Heart right ventricle (tissue), 16 donors: Measurements from ENCODE around the gene CAPZA2. TPM values are rescaled to one million over a fixed set of nuclear protein-coding genes. Genes with fewer than 3 reads are reported as not detected.

Experiments used
- ATAC-seq, 8 donors: fragments of 200-7000 bp; cut with Tn5 transposase; one replicate each; pipeline ENCODE4 v1.9.1; 2020; ENCODE audit warnings: mild to moderate bottlenecking in 8 of 8, moderate library complexity in 8 of 8, moderate number of reproducible peaks in 1 of 8
- DNase-seq, 2 donors: peaks; one replicate each; pipeline ENCODE4 v3.0.0-alpha.2; 2020
- H3K27ac ChIP-seq, 10 donors: fragments of 200-600 bp; sonication (generic) in 2 of 10; one replicate each; pipeline versions ENCODE4 v1.5.0 to v1.8.0; 2020 to 2022; ENCODE audit warnings: mild to moderate bottlenecking in 3 of 10
- H3K27me3 ChIP-seq, 7 donors: fragments of 200-600 bp; one replicate each; pipeline ENCODE4 v1.8.0; 2021 to 2022; ENCODE audit warnings: mild to moderate bottlenecking in 2 of 7
- H3K36me3 ChIP-seq, 9 donors: fragments of 200-600 bp; sonication (generic) in 1 of 9; one replicate each; pipeline versions ENCODE4 v1.5.0 to v1.8.0; 2020 to 2022; ENCODE audit warnings: mild to moderate bottlenecking in 2 of 9
- H3K4me1 ChIP-seq, 9 donors: fragments of 200-600 bp; sonication (generic) in 1 of 9; one replicate each; pipeline versions ENCODE4 v1.5.0 to v1.8.0; 2020 to 2022; ENCODE audit warnings: mild to moderate bottlenecking in 4 of 9
- H3K4me3 ChIP-seq, 10 donors: fragments of 200-600 bp; sonication (generic) in 2 of 10; one replicate each; pipeline versions ENCODE4 v1.5.0 to v1.8.0; 2020 to 2022; ENCODE audit warnings: mild to moderate bottlenecking in 7 of 10, moderate library complexity in 2 of 10
- H3K9me3 ChIP-seq, 11 donors: fragments of 200-600 bp in 10 of 11; sonication (generic) in 2 of 11; one replicate each; pipeline versions ENCODE4 v1.5.0 to v1.8.0; 2013 to 2022; ENCODE audit warnings: mild to moderate bottlenecking in 2 of 11, control low read depth in 1 of 11, moderate library complexity in 1 of 11
- WGBS, 2 donors: extraction: QIAGEN DNeasy Blood & Tissue Kit; methylation state at CpG; one replicate each; pipeline ENCODE4 v1.1.7; 2013; ENCODE audit warnings: inconsistent platforms in 1 of 2; 5-methylcytosine and 5-hydroxymethylcytosine counted together
- intact Hi-C, 10 donors: fragments of 100-400 bp; cut with DNase I; formaldehyde crosslinking; loops; one replicate each; pipeline versions ENCODE4 v1.11.1 to v1.14.2; 2022
- polyA plus RNA-seq, 2 donors: library from polyadenylated mRNA; stranded (reverse); fragments of 200-250 nt; gene quantifications; one replicate each; pipeline ENCODE4 v1.2.3, GENCODE V29; 2013
- total RNA-seq, 10 donors: library from RNA; stranded (reverse); fragmentation: NEBNext Ultra II Directional in 3 of 10; extraction: Animal tissue kit (Norgen Biotek cat#: 25700) in 3 of 10; gene quantifications; one replicate each; pipeline versions ENCODE4 v1.2.1 to v1.2.4, GENCODE V29; 2021 to 2023
- TF ChIP-seq, protein P1 (sequence below), 9 donors: fragments of 200-600 bp; sonication (generic) in 2 of 9; IDR thresholded peaks; one replicate each; pipeline versions ENCODE4 v1.5.0 to v1.8.0; 2021 to 2022; ENCODE audit warnings: antibody characterized with exemption in 9 of 9, mild to moderate bottlenecking in 5 of 9, moderate library complexity in 1 of 9
- donor health status: Arrhythmogenic right ventricular cardiomyopathy.
- donor health status: ischemic (EF 13 %, LVEDD 7.1; RV severe dilation, severe dysfunction).
- donor health status: healthy with polysubstance abuse.
- donor health status: DM: no; HTN: yes; CAD: no.
- donor health status: DM: no; HTN: no; CAD: no.
- donor health status: ischemic (EF 25% LVEDD 6.9; RV normal size, moderate dysfunction).
- donor health status: ischemic (EF 25% LVEDD 5.7; RV mildly dilated, moderate dysfunction).
- donor health status: healthy.
- donor health status: DM: yes; HTN: yes; CAD: no.
- donor health status: Ischemic cardiomyopathy.
- donor health status: ischemic (EF 35%, LVEDD 5.7; RV mildly dilated, moderate dysfunction).
- donor health status: nonischemic (EF 11% LVEDD 7.7; RV severe dilation, severe dysfunction).
- donor health status: DM: yes; HTN: yes; CAD: no.
- donor health status: PGD.
- donor health status: ischemic (EF 29% LVEDD 5.4; RV normal size, mild dysfunction).
- donor health status: nonischemic (EF 23%, LVEDD 6.1; RV moderate dilation, normal function).

CAPZA2 gene
- total and polyA plus RNA-seq, 12 donors: 39.4 to 416 (median 332) TPM

DNA sequence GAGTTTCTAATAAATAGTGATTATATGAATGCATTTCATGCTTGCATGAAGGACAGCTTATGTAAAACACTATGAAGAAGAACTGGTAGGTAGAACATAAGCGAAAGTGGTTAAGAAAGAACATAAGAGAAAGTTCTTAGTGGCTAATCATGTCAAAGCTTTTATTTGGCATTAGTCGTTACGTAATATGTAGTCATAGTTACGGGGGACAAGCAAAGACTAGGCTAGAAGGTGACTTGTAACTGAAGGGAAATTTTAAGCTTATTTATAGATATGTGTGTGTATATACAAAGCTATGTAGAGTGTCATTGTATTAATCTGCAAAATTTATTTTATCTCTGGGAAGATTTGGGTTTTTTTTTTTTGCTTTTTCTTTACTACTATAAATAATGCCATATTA is 36.9 kb downstream of the CAPZA2 start:
- ATAC-seq: peak in 4 of 8 donors; percentile 31 to 70 (median 46)
- no peaks in the 10 kb centered on the region for H3K27me3 ChIP-seq
- peaks cover 0 to 83% (median 11%) of the 10 kb centered on the region in 9 donors for H3K36me3 ChIP-seq
- intact Hi-C loops: no loop called here
- WGBS, 2 donors: 64 to 78% methylated on average over 4 of the region's 4 CpGs
- peak overlapping the region in 1 of 10 donors; percentile 49 for H3K27ac ChIP-seq
- no peak for DNase-seq
- H3K9me3 ChIP-seq: peaks cover 0 to 7% (median 0%) of the 10 kb centered on the region in 11 donors
- H3K4me3 ChIP-seq: no peak overlapping the region
- TF ChIP-seq, protein P1, sequence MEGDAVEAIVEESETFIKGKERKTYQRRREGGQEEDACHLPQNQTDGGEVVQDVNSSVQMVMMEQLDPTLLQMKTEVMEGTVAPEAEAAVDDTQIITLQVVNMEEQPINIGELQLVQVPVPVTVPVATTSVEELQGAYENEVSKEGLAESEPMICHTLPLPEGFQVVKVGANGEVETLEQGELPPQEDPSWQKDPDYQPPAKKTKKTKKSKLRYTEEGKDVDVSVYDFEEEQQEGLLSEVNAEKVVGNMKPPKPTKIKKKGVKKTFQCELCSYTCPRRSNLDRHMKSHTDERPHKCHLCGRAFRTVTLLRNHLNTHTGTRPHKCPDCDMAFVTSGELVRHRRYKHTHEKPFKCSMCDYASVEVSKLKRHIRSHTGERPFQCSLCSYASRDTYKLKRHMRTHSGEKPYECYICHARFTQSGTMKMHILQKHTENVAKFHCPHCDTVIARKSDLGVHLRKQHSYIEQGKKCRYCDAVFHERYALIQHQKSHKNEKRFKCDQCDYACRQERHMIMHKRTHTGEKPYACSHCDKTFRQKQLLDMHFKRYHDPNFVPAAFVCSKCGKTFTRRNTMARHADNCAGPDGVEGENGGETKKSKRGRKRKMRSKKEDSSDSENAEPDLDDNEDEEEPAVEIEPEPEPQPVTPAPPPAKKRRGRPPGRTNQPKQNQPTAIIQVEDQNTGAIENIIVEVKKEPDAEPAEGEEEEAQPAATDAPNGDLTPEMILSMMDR (IDR thresholded peaks at IDR 0.05): no peak
- peaks cover 0 to 41% (median 16%) of the 10 kb centered on the region in 9 donors for H3K4me1 ChIP-seq

GRCh38 chr7:116901143-116901542 is 38.8 kb downstream of the CAPZA2 start:
- Histone ChIP-seq H3K27me3 (no peaks in the 10 kb centered on the region), H3K36me3 (peaks cover 0 to 84% (median 11%) of the 10 kb centered on the region in 9 donors), H3K9me3 (peaks cover 0 to 7% (median 0%) of the 10 kb centered on the region in 11 donors), H3K4me3 (no peak overlapping the region), H3K4me1 (peaks cover 0 to 41% (median 16%) of the 10 kb centered on the region in 9 donors), H3K27ac (no peak overlapping the region)
- no peak for ATAC-seq
- TF ChIP-seq, protein P1 (IDR thresholded peaks at IDR 0.05): no peak
- intact Hi-C loops: no loop called here
- WGBS, 2 donors: 100% methylated on average over 2 of the region's 2 CpGs
- no peak for DNase-seq

GRCh38 chr7:116902867-116903266 is 40.5 kb downstream of the CAPZA2 start:
- 87 to 88% methylated on average over 3 of the region's 3 CpGs for WGBS, 2 donors
- intact Hi-C loops: no loop called here
- TF ChIP-seq, protein P1 (IDR thresholded peaks at IDR 0.05): no peak
- Histone ChIP-seq H3K9me3 (peaks cover 0 to 7% (median 0%) of the 10 kb centered on the region in 11 donors), H3K36me3 (peaks cover 0 to 96% (median 14%) of the 10 kb centered on the region in 9 donors), H3K27me3 (no peaks in the 10 kb centered on the region), H3K4me1 (peaks cover 0 to 27% (median 10%) of the 10 kb centered on the region in 9 donors), H3K4me3 (no peak overlapping the region), H3K27ac (no peak overlapping the region)
- ATAC-seq (no peak), DNase-seq (no peak)

GRCh38 chr7:116906391-116906790 is 44.0 kb downstream of the CAPZA2 start:
- ATAC-seq (no peak), DNase-seq (no peak)
- no peak overlapping the region for H3K4me3 ChIP-seq
- peaks cover 0 to 18% (median 8%) of the 10 kb centered on the region in 9 donors for H3K4me1 ChIP-seq
- H3K27me3 ChIP-seq: no peaks in the 10 kb centered on the region
- H3K36me3 ChIP-seq: peaks cover 0 to 96% (median 15%) of the 10 kb centered on the region in 9 donors
- TF ChIP-seq, protein P1 (IDR thresholded peaks at IDR 0.05): no peak
- no peak overlapping the region for H3K27ac ChIP-seq
- intact Hi-C loops: no loop called here
- 93 to 96% methylated on average over 1 of the region's 1 CpG for WGBS, 2 donors
- no peaks in the 10 kb centered on the region for H3K9me3 ChIP-seq
